Activated CD4-positive, alpha-beta memory T cell treated with anti-CD3 and anti-CD28 coated beads for 36 hours (primary cell): ENCODE results near the gene PHPT1. TPM values are rescaled to one million over a fixed set of nuclear protein-coding genes. Genes with fewer than 3 reads are reported as not detected.

Source experiments
- CTCF ChIA-PET: fragments of 350-600 bp; sonication (Branson Sonifier 250); formaldehyde crosslinking; loops from one replicate; lab custom pipeline; 2021; ENCODE audit warnings: antibody characterized with exemption, inconsistent platforms; lab: Charles Lee
- POLR2A ChIA-PET: fragments of 350-600 bp; sonication (Branson Sonifier 250); formaldehyde crosslinking; loops from one replicate; lab custom pipeline; 2021; ENCODE audit warnings: antibody characterized with exemption; lab: Charles Lee
- DNase-seq: peaks from one replicate; pipeline ENCODE4 v3.0.0-alpha.2; 2020
- H3K27ac Mint-ChIP-seq: one replicate; pipeline ENCODE4 v1.8.0; 2021; ENCODE audit warnings: mixed read lengths
- H3K27me3 Mint-ChIP-seq: one replicate; pipeline ENCODE4 v1.8.0; 2021; ENCODE audit warnings: mixed read lengths
- H3K36me3 Mint-ChIP-seq: one replicate; pipeline ENCODE4 v1.8.0; 2021; ENCODE audit warnings: mixed read lengths
- H3K4me1 Mint-ChIP-seq: one replicate; pipeline ENCODE4 v1.8.0; 2021; ENCODE audit warnings: low read depth, mixed read lengths
- H3K4me3 Mint-ChIP-seq: one replicate; pipeline ENCODE4 v1.8.0; 2021; ENCODE audit warnings: mild to moderate bottlenecking, mixed read lengths
- H3K9me3 Mint-ChIP-seq: one replicate; pipeline ENCODE4 v1.8.0; 2021; ENCODE audit warnings: mixed read lengths
- intact Hi-C: fragments of 100-400 bp; cut with micrococcal nuclease; formaldehyde crosslinking; loops from one replicate; pipeline ENCODE4 v1.15.1; 2023
- total RNA-seq, 2 experiments: library from RNA; stranded (reverse); gene quantifications; one replicate each; pipeline ENCODE4 v1.2.3, GENCODE V29; 2021

The PHPT1 gene
- total RNA-seq, 2 experiments from 2014 or later, result 92.2 to 95.5 TPM

- peak; percentile 40 for DNase-seq
- CTCF ChIA-PET, result interaction anchor here (1.0 to 1.6 kb wide), 4 partner anchors 55 to 188 kb away, joined by 3 to 4 read pairs (median 4); no protein-coding TSS in a partner anchor
- H3K27me3 Mint-ChIP-seq, result peaks cover 17% of the 10 kb centered on the region
- H3K4me1 Mint-ChIP-seq, result peaks cover 26% of the 10 kb centered on the region
- H3K36me3 Mint-ChIP-seq, result peaks cover 11% of the 10 kb centered on the region
- no peaks in the 10 kb centered on the region for H3K9me3 Mint-ChIP-seq
- peak overlapping the region; percentile 8 for H3K27ac Mint-ChIP-seq
- H3K4me3 Mint-ChIP-seq, result peak overlapping the region; percentile 85
- intact Hi-C loops, result loop anchor here (5.0 kb wide), 1 partner anchor 240 kb away; the partner anchor contains the start of gene MAN1B1
- POLR2A ChIA-PET, result interaction anchor here (1.4 to 2.4 kb wide), 3 partner anchors 37 to 55 kb away, joined by 3 to 6 read pairs (median 6); no protein-coding TSS in a partner anchor
Observed at GRCh38 chr9:136847088-136847825, 2.0 kb upstream of the PHPT1 start.

GRCh38 chr9:136847826-136848392 lies 1.3 kb upstream of the PHPT1 start:
- intact Hi-C loops, result loop anchor here (2.0 to 5.0 kb wide), 3 partner anchors 55 to 365 kb away; partner anchors contain the start of genes MAN1B1 and SEC16A
- Mint-ChIP-seq H3K9me3 (no peaks in the 10 kb centered on the region), H3K4me3 (peak overlapping the region; percentile 85)

GRCh38 chr9:136848393-136849037 lies 694 bp upstream of the PHPT1 start:
- CTCF ChIA-PET, result interaction anchor here (1.1 to 1.3 kb wide), 3 partner anchors 8 to 82 kb away, joined by 3 to 4 read pairs (median 3); no protein-coding TSS in a partner anchor
- Mint-ChIP-seq H3K27me3 (peaks cover 17% of the 10 kb centered on the region), H3K27ac (peak overlapping the region; percentile 77), H3K4me1 (peaks cover 21% of the 10 kb centered on the region), H3K36me3 (peaks cover 11% of the 10 kb centered on the region), H3K9me3 (no peaks in the 10 kb centered on the region), H3K4me3 (peak overlapping the region; percentile 85)
- intact Hi-C loops, result loop anchor here (1.0 to 5.0 kb wide), 4 partner anchors 38 to 366 kb away; partner anchors contain the start of genes MAN1B1, SEC16A and TRAF2
- POLR2A ChIA-PET, result interaction anchor here (1.0 to 2.4 kb wide), 3 partner anchors 34 to 53 kb away, joined by 3 to 6 read pairs (median 6); no protein-coding TSS in a partner anchor
- DNase-seq, result peak; percentile 65

More at GRCh38 chr9:136847826-136848392, 1.3 kb upstream of the PHPT1 start:
- ChIA-PET CTCF (interaction anchor here (1.0 to 1.6 kb wide), 5 partner anchors 8 to 188 kb away, joined by 3 to 4 read pairs (median 3); no protein-coding TSS in a partner anchor), POLR2A (interaction anchor here (1.0 to 2.4 kb wide), 3 partner anchors 34 to 54 kb away, joined by 3 to 6 read pairs (median 6); no protein-coding TSS in a partner anchor)
- H3K4me1 Mint-ChIP-seq, result peaks cover 24% of the 10 kb centered on the region
- H3K27me3 Mint-ChIP-seq, result peaks cover 17% of the 10 kb centered on the region
- H3K36me3 Mint-ChIP-seq, result peaks cover 11% of the 10 kb centered on the region
- peak overlapping the region; percentile 8 for H3K27ac Mint-ChIP-seq
- peak; percentile 89 for DNase-seq

GRCh38 chr9:136849960-136850865 lies 1.0 kb downstream of the PHPT1 start:
- Mint-ChIP-seq H3K27me3 (peaks cover 15% of the 10 kb centered on the region), H3K4me1 (peaks cover 19% of the 10 kb centered on the region), H3K27ac (peak overlapping the region; percentile 51), H3K9me3 (no peaks in the 10 kb centered on the region), H3K4me3 (peak overlapping the region; percentile 85), H3K36me3 (peaks cover 11% of the 10 kb centered on the region)
- intact Hi-C loops, result loop anchor here (1.0 to 5.0 kb wide), 4 partner anchors 36 to 367 kb away; partner anchors contain the start of genes MAN1B1, SEC16A and TRAF2
- ChIA-PET CTCF (no interaction called here), POLR2A (no interaction called here)
- no peak for DNase-seq

- no peaks in the 10 kb centered on the region for H3K9me3 Mint-ChIP-seq
- intact Hi-C loops, result no loop called here
- H3K27ac Mint-ChIP-seq, result no peak overlapping the region
- POLR2A ChIA-PET, result interaction anchor here (1.2 kb wide), 1 partner anchor 10 kb away, joined by 3 read pairs; no protein-coding TSS in a partner anchor
- CTCF ChIA-PET, result no interaction called here
- H3K36me3 Mint-ChIP-seq, result peaks cover 11% of the 10 kb centered on the region
- no peak overlapping the region for H3K4me3 Mint-ChIP-seq
- no peak for DNase-seq
- H3K27me3 Mint-ChIP-seq, result peaks cover 12% of the 10 kb centered on the region
- peaks cover 19% of the 10 kb centered on the region for H3K4me1 Mint-ChIP-seq
Observed at GRCh38 chr9:136850866-136851775, 1.9 kb downstream of the PHPT1 start.

GRCh38 chr9:136851941-136852663 lies 2.9 kb downstream of the PHPT1 start, which contains the start of gene MAMDC4:
Gene MAMDC4 (plus strand): TSS chr9:136852346. CDS start chr9:136852417, 71 bp downstream.
- CTCF ChIA-PET, result no interaction called here
- Mint-ChIP-seq H3K27ac (no peak within 1 kb of the TSS), H3K9me3 (no peaks in the 10 kb centered on the region), H3K36me3 (peaks cover 11% of the 10 kb centered on the region), H3K4me1 (peaks cover 13% of the 10 kb centered on the region), H3K27me3 (peaks cover 6% of the 10 kb centered on the region), H3K4me3 (no peak within 1 kb of the TSS)
- POLR2A ChIA-PET, result interaction anchor here (1.2 kb wide), 1 partner anchor 9 kb away, joined by 3 read pairs; no protein-coding TSS in a partner anchor
- no peak for DNase-seq
- intact Hi-C loops, result no loop called here

- intact Hi-C loops, result no loop called here
- Mint-ChIP-seq H3K4me1 (peaks cover 8% of the 10 kb centered on the region), H3K27ac (no peak overlapping the region), H3K27me3 (peaks cover 1% of the 10 kb centered on the region), H3K9me3 (no peaks in the 10 kb centered on the region), H3K4me3 (no peak overlapping the region), H3K36me3 (peaks cover 7% of the 10 kb centered on the region)
- POLR2A ChIA-PET, result interaction anchor here (1.2 to 1.3 kb wide), 2 partner anchors 9 to 10 kb away, joined by 3 read pairs; no protein-coding TSS in a partner anchor
- DNase-seq, result no peak
- CTCF ChIA-PET, result no interaction called here
Observed at GRCh38 chr9:136852664-136853595, 3.7 kb downstream of the PHPT1 start.

- peaks cover 7% of the 10 kb centered on the region for H3K4me1 Mint-ChIP-seq
- ChIA-PET CTCF (no interaction called here), POLR2A (interaction anchor here (1.3 kb wide), 1 partner anchor 9 kb away, joined by 3 read pairs; no protein-coding TSS in a partner anchor)
- intact Hi-C loops, result no loop called here
- H3K36me3 Mint-ChIP-seq, result peaks cover 6% of the 10 kb centered on the region
- H3K4me3 Mint-ChIP-seq, result no peak overlapping the region
- DNase-seq, result no peak
- H3K9me3 Mint-ChIP-seq, result no peaks in the 10 kb centered on the region
- H3K27ac Mint-ChIP-seq, result no peak overlapping the region
- no peaks in the 10 kb centered on the region for H3K27me3 Mint-ChIP-seq
Observed at GRCh38 chr9:136853596-136854112, 4.4 kb downstream of the PHPT1 start.
